ENCODE results near the gene GGACT. TPM values are rescaled to one million over a fixed set of nuclear protein-coding genes. Genes with fewer than 3 reads are reported as not detected.

The GGACT gene
- polyA plus RNA-seq, 3 donors, result 2.4 to 3.6 (median 3.0) TPM

DNA sequence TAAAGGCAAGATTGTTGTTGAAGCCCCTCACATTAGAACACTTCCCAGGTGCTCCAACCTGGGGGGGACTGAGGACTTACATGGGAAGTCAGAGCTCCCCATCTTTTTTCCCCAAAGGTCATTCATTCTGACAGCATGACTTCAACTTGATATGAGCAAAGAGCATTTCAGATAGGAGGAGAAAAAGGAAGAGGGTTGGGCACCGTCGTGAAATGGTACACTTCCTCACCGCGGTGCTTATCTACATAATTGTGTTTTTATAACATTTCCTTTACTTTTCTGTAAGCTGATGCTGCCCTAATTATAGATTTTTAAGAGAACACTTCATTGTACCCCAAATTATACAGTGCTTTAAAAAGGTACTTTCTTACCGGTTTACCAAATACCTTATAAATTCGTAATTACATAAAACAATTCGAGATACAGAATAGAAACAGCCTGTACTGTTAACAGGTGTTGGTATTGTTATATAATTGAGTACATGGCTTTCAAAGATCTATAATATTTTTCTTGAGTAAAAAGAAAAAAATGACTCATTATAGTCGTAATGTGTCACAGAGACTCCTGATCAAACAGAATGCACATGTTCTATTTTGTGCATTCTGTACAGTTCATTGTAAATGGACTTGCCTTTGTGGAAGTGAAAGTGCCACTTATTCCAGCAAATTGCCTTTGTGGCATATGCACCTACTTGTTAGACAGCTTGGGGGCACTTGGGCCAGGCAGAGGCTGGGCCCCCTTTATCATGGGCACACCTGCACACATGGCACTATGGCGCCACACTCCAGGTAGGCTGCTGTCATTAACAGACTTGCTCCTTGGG, 81.8 kb downstream of the GGACT start:
- 65 to 81% (median 66%) methylated on average over 9 of the region's 9 CpGs for WGBS, 3 donors
- H3K27ac ChIP-seq (ENCODE audit: low read depth, low read length), result no peak overlapping the region

DNA sequence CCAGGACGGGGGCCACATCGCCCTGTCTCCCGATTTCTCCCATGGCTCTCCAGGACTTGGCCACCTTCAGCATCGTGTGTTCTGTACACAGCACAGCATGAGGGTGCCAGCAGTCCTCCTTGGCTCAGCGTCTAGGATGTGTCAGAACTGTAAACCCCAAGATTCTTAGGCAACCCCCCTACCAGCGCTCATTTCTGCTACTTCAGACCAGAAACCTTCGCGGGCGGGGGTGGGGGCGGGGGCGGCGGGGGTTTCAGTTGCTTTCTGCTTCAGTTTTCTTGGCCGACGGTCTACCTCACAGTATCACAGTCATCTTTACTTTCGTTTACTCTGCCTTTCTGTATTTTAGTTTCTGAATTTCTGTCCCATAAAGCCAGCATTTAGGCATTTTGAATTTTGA, 82.4 kb downstream of the GGACT start:
- no peak overlapping the region for H3K27ac ChIP-seq (ENCODE audit: low read depth, low read length)
- 81 to 86% (median 85%) methylated on average over 15 of the region's 15 CpGs for WGBS, 3 donors

- no peak overlapping the region for H3K27ac ChIP-seq (ENCODE audit: low read depth, low read length)
- WGBS, 3 donors, result 97 to 98% (median 98%) methylated on average over 3 of the region's 3 CpGs
These were observed 85.0 kb downstream of the GGACT start for GRCh38 chr13:100503622-100504021.

DNA sequence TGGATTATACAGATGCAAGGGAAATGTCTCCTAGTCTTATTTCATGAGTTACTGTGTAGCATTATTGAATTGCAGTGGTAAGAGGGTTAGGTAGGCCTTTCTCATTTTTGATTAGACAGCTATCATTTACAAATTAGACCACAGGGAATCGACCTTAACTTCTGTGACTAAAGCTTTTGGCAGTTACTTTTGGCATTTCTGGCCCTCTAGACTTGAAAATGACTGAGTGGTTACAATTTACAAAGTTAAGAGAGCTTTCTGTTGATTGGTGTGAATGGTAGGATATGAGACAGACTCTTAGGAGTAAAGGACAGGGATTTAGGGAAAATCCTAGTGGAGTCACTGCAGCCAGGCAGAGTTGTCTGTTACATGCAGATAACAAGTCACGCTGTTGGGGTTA, 86.1 kb downstream of the GGACT start:
- WGBS, 3 donors, result 55 to 66% (median 57%) methylated on average over 2 of the region's 2 CpGs
- no peak overlapping the region for H3K27ac ChIP-seq (ENCODE audit: low read depth, low read length)

- no peak overlapping the region for H3K27ac ChIP-seq (ENCODE audit: low read depth, low read length)
- WGBS, 3 donors, result 81 to 94% (median 88%) methylated on average over 1 of the region's 1 CpG
These were observed 91.2 kb downstream of the GGACT start for GRCh38 chr13:100497389-100497788.

GRCh38 chr13:100495455-100495854, 93.1 kb downstream of the GGACT start:
- H3K27ac ChIP-seq (ENCODE audit: low read depth, low read length), result no peak overlapping the region
- WGBS, 3 donors, result 85 to 98% (median 92%) methylated on average over 1 of the region's 1 CpG

DNA sequence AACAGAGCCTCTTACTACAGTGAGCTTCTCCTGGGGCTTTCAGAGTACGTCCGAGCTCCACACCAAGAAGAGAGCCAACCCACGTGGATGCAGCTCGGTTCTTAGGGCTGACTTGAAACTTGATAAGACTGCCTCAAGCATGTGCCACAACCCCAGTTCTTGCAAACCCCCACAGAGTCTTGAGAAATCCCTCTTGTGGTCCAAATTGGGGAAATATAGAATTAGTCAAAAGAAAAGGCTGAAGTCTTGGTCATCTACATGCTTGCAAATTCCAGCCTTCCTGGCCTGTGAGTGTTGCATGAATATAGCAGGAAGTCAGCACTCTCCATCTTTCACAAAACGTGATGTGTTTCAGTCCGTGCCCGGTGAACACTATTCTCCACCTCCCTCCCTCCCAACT, 95.2 kb downstream of the GGACT start:
- 62 to 94% (median 63%) methylated on average over 7 of the region's 7 CpGs for WGBS, 3 donors
- H3K27ac ChIP-seq (ENCODE audit: low read depth, low read length), result no peak overlapping the region

DNA sequence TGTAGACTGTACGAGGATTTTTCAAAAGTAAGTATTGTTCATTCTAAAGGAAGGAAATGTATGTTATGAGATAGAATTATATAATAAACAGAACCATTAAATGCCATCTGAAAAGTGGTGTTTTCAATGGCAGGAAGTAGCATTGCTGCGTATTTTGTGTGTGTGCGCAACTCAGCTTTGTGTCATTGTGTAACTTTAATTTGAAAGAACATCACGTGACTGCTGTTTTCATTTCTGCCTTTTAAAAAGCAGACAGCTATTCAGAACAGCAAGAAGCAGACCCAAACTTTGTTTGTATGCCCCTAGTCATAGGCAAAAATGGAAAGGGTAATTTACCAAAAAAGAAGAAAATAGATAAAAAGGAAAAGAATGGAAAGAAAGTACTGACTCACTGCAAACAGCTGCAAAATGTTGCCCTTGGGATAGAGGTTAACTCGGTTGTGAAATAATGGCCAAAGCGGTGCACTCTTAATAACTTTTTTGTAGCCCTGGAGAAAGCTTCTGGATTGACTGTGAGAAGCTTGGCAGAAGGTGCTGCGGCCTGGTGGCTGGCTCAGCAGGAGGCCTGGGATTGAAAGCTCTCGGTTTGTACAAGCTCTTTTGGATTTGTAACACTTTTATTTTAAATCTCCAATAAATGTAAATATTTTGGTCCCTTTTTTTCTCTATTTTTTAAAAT, 97.3 kb downstream of the GGACT start:
- 48 to 74% (median 50%) methylated on average over 8 of the region's 8 CpGs for WGBS, 3 donors
- no peak overlapping the region for H3K27ac ChIP-seq (ENCODE audit: low read depth, low read length)

DNA sequence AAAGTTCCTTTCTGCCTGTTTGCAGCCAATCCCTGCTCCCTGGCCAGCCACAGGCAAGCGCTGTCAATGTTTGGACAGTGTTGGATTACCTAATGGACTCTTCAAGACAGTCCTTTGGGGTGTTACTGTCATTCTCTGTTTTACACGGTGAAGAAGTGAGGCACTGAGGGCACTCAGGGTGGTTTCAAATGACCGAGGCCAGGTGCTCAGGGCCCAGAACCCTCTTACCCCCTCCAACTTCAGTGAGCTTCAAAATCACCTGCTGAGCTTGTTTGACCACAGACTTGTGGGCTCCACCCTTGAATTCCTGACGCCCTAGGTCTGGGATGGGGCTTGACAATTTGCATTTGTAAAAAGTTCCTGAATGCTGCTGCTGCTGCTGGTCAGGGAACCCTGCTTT, 97.9 kb downstream of the GGACT start:
- 60 to 68% (median 67%) methylated on average over 4 of the region's 4 CpGs for WGBS, 3 donors
- H3K27ac ChIP-seq (ENCODE audit: low read depth, low read length), result no peak overlapping the region

DNA sequence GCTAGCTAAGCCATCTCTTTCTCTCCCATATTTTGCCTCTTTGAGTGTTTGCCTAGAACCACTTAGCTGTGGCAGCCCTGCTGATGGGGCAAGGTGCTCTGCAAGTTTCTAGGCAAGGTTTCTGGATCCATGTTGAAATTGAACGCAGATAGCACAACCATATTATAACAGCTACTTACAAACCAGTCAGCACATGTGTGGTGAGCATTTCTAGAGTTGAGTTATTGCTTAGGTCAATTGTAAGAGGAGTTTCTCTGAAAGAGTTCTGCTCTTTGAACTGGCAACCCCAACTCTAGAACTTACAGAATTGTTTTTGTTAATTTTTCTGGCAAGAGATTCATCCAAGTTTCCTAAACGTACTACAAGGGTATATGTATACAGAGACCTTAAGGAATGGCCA, 103.3 kb downstream of the GGACT start:
- no peak overlapping the region for H3K27ac ChIP-seq (ENCODE audit: low read depth, low read length)
- 94 to 96% (median 94%) methylated on average over 2 of the region's 2 CpGs for WGBS, 3 donors

GRCh38 chr13:100484702-100485101, 103.9 kb downstream of the GGACT start:
- no peak overlapping the region for H3K27ac ChIP-seq (ENCODE audit: low read depth, low read length)
- 83 to 89% (median 85%) methylated on average over 3 of the region's 3 CpGs for WGBS, 3 donors

DNA sequence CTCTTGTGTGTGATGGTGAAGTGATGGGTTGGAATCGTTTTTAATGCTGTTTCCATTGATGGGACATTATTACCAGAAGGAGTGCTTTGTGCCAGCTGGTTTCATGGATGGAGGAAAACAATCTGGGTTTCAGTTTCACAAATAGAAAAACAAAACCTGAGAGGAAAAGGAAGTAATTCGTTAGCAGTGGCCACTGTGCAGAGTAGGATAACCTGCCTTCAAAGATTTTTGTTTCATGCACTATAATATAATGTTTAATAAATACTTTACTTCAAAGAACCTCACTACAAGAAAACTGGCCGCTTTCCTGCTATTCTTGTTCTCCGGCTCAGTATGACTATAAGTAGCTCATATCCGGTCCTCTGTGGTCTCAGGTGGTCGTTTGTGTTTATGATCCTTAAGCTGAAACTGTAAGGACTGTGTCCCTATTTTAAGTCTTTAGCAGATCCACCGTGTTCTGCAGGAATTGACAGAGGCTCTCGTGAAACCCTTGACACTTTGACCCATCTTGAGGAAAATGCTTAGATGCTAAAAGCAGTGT, 104.7 kb downstream of the GGACT start:
- H3K27ac ChIP-seq (ENCODE audit: low read depth, low read length), result no peak overlapping the region
- WGBS, 3 donors, result 54 to 73% (median 59%) methylated on average over 8 of the region's 8 CpGs

GRCh38 chr13:100483139-100483538, 105.5 kb downstream of the GGACT start:
- H3K27ac ChIP-seq (ENCODE audit: low read depth, low read length), result no peak overlapping the region
- 67 to 90% (median 68%) methylated on average over 6 of the region's 6 CpGs for WGBS, 3 donors

DNA sequence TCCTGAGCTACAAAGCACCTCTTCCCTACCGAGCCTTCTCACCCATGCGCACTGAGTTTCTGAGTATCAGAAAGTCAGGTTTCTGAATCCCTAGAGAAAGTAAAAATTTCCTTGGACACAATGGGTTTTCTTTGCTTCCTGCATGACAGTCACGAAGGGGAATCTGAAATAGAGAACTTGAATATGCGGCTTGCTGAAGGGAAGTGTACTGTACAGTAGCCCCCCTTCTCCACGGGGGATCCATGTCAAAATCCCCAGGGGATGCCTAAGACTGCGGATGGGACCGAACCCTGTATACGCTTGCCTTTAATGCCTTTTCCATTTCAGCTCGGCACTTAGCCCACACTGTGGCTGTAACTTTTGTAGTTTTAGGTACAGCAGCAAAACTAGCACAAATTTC, 107.9 kb downstream of the GGACT start:
- no peak overlapping the region for H3K27ac ChIP-seq (ENCODE audit: low read depth, low read length)
- WGBS, 3 donors, result 79 to 93% (median 79%) methylated on average over 9 of the region's 9 CpGs

Other genes with a start within 250 kb of the GGACT start
- 1 to 10 TPM; 6.6 to 9.4 (median 8.4) TPM for gene TMTC4, start 86.0 kb upstream of the GGACT start, polyA plus RNA-seq

Data from adipose tissue (tissue), 3 donors.